Measurements from ENCODE around the gene IFNK.

Gene IFNK

DNA sequence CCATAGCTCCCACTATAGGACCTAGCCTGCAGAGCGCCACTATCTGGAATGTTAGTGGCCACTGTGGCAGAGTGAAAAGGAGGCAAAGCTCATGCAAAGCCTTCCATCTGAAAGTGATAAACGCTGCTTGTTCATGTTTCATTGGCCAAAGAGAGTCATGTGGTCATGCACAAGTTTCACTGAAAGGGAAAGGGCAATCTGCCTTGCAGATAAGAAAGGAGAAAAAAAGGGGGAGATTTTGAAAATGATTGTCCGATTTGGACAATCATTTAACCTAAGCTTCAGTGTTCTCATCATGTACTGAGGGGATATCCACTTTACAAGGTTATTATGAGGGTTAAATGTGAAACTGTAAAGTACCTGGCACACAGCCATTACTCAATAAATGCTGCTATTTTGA, 14.6 kb downstream of the IFNK start:
- DNase-seq (ENCODE audit: low read depth): no peak

DNA sequence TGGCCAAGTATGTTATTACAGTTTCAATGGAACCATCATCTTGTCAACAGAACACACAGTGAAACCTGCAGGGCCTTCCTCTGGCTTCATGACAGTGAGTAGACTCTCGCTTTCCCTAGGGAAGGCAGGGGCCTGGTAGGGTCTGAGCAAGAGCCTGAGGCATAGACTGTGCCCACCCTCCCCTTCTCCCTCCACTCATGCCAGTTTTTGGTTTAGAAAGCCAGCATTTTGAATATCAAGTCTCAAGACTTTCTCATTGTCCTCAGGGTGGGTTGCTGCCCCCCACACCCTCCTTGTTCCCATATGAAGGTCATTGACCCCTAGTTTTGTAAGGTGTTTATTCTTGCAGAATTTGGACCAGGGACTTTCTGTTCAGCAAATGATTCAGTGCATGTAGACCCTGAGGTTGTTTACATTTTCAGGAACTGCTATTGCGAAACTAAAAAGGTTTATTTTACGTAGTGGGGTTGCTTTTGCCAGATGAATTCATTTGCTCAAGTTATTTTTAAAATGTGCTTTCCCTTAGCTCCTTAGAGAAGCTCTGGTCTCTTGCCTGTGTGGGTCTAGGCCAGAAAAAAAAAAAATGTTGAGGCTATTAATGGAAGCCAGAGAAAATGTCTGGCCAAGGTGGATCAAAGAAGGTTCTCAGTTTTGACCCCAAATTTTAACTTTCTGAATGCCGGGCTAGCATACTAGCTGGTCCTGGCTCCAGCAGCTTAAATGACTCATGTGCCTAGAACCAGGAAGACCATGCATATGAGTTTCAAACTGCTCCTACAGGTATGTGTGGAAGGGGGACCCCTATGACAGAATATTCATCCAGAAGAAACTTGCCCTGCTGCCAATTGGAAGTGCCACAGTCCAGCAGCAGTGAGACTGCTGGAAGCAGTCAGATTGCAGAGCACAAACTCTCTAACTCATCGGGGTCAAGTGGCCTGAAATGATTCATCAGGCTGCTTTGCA, 15.7 kb downstream of the IFNK start:
- DNase-seq (ENCODE audit: low read depth): no peak

DNA sequence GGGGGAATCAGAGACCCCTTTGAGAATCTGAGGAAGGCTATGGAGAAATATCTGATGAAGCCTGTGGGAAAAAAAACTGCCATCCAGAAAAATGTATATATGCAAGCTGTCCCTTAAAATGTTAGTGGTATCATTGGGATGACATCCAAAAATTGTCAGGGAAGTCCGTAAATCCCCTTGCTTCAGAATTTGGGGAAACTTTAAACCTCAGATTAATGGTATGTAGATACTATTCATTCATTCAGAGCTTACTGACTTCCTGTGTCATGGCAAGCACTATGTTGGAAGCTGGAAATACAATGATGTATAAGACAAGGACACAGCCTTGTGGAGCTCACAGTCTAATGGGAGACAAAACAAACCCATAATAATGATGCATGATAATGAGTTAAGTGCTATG, 16.4 kb downstream of the IFNK start:
- DNase-seq (ENCODE audit: low read depth): no peak

DNA sequence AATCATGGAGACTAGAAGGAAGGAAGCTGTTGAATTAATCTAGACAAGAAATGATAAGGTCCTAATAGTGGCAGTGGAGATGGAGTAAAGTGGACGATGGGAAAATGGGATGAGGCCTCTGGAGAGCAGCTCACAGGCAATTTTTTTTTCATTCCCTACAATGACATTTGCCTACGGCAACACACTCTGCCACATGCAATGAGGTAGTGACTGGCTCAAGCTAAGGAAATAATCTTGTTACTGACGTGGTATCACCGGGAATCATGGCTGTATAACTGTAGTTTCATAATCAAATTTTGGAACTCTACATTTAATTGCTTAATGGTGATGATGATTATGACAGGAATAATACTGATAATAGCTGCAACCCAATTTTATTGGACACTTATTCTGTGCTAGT, 17.6 kb downstream of the IFNK start:
- no peak for DNase-seq (ENCODE audit: low read depth)

DNA sequence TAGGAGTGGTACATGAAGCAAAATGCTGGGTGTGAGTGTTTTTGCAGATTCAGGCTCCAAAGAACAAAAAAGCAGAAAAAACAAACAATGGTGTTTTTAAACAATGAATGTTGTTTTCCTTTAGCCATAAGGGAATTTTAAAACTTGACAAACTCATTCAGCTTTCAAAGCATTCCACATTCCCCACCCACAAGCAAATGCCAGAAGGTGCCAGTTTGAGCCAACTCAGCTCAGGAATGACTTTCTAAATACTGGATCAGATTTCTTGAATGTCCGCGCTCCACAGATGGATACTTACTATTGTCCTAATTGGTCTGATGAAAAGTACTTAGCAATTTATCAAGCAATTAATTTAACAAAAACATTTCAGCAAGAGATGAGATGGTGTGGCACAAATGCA, 18.4 kb downstream of the IFNK start:
- DNase-seq (ENCODE audit: low read depth): no peak

GRCh38 chr9:27545471-27545870, 21.4 kb downstream of the IFNK start:
- DNase-seq (ENCODE audit: low read depth): no peak

GRCh38 chr9:27548055-27548741, 24.1 kb downstream of the IFNK start:
- no peak for DNase-seq (ENCODE audit: low read depth)

DNA sequence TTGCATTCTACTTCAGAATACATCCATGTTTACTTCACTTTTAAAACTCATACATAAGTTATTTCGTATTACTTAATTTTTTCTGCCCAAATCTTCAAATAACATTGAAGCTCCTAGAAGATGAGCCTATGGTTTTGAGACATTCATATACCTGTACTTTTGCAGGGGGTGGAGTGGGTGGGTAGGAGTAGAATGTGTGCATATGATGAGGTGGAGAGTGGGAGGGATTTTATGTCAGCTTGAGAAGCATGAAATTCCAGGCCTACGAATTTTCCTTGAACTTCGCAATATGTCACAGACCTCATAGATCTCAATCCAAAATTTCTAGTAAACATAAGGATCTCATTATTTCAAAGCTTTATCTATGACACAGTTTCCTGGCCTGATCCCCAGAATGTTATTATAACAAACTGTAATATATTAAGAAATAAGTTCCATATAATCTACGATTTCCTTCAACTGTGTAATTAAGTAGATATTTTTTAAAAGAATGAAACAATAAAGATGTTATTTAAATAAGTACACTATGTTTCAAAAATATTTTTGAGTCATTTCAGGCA, 25.2 kb downstream of the IFNK start:
- no peak for DNase-seq (ENCODE audit: low read depth)

- no peak for DNase-seq (ENCODE audit: low read depth)
Observed at GRCh38 chr9:27554712-27555111, 30.6 kb downstream of the IFNK start.

- DNase-seq (ENCODE audit: low read depth): no peak
Observed at GRCh38 chr9:27556470-27556869, 32.4 kb downstream of the IFNK start.

DNA sequence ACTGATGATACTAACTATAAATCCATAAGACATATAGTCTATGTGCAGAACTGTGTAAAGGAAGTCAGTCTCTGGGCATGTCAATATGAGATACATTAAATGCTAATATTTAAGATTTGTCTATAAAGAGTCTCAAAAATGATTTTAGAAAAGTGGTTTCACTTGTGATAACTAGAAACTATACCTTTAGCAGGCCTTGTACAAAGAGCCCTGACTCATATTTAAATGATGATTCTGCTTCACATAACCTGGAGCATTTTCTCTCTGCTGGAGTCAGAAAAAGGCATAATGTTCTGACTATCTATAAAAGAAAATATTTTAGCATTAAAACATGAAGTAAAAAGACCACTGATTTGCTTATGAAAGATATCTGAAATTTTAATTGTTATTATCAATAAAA, 34.2 kb downstream of the IFNK start:
- DNase-seq (ENCODE audit: low read depth): no peak

DNA sequence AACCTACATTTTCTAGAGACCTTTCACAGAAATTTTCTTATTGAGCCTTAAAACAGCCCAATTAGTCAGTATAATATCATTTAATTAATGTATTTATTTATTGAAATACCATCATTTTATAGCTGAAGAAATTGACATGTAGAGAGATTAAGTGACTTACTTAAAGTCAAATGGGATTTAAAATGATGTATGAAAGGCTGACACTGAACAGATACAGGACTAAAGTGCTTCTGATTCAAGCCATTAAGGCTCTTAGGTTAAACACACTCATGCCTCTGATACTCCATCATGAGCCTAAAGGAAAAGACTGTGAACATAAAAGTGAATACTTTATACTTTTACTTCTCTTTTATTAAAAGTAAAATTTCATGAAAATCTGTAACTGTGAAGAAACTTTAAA, 36.4 kb downstream of the IFNK start:
- no peak for DNase-seq (ENCODE audit: low read depth)

DNA sequence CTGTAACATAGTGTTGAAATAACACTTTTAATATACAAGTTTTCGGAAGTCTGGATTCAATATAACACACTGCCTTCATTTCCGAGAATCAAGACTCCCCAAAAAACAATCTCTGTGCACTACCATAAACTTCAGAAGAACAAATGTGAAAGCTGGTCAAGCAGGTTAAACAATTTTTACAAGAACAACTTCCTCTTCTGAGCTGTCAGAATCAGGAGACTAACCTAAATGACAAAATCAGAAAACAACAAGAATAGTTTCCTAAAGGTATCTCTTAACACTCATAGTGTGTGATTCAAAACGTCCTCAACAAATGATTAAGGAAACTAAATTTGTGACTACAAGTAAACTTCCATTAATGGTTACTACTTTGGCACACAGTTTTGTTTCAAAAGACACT, 37.6 kb downstream of the IFNK start:
- no peak for DNase-seq (ENCODE audit: low read depth)

DNA sequence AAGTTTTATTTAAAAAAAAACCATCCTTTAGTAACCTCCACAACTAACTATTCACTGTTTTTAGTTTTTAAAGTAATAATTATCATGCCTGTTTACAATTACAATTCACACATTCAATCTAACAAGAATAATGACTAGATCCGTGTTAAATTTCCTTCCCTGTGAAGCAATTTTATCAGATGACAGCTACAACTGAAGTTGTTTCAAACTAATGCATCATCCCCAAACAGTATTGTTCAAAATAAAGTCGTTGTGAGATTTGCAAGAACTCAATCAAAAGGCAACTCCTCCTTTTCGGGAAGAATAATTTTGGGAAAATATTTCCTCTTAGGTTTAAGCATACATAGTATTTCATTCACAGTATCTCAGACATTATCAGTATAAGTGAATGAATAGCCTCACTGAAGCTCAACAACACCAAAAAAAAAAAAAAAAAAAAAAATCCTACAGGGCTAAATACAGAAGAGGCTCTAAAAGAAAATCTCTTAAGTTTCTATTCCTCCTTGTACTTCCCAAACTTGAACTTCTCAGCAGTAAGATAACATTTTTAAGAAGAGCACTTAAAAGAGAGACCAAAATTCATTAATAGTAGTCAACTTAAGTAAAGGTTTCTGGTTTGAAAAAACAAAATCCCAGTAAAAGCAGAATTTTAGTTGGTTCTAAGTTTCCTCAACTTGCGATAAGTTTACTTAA, 39.8 kb downstream of the IFNK start:
- DNase-seq (ENCODE audit: low read depth): no peak

DNA sequence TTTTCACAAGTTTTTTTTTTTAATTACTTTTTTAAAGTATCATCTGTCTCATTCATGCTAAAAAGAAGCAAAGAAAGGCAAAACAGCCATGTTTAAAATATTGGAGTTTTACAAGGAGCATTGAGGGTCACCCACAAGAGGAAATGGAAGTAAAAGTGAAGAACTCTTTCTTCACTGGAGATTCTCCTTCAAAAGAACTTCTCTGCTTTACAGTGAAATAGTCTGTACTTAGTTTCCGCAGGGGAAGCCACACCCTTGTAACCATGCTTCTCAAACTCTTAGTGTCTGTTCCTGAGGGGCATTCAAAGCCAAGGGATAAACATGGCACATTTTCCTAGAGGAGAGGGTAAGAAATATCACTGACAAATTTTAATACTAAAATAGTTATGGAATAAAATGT, 40.6 kb downstream of the IFNK start:
- DNase-seq (ENCODE audit: low read depth): no peak

- DNase-seq (ENCODE audit: low read depth): no peak
Observed at GRCh38 chr9:27565696-27566095, 41.6 kb downstream of the IFNK start.

DNA sequence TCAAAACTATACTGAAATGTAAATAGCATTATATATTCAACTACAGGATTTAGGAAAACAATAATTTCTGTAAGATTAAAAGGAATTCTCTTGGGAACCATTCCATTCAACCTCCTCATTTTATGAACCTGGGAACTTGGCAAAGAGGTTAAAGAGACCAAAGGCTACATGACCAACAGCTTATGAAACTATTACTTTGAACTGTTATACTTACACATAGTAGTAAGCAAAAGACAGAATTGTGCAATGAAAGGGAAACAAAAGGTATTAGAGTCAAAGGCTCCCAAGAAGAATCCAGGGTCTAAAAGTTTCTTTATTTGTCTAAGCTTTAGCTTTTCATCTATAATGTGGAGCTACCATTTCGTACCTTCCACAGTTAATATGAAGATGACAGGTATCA, 42.0 kb downstream of the IFNK start:
- no peak for DNase-seq (ENCODE audit: low read depth)

DNA sequence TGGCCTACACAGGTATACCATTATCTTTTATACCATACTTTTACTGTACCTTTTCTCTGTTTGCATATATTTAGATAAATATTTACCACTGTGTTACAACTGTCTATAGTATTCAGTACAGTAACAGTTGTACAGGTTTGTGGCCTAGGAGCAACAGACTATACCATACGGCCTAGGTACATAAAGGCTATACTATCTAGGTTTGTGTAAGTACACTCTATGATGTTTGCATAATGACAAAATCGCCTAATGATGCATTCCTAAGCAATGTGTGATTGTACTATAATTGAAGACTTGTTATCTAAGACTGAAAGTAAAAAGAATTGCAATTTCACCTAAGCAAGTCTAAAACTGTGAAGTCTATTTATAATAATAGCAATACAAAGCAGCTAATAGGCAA, 45.3 kb downstream of the IFNK start:
- no peak for DNase-seq (ENCODE audit: low read depth)

- DNase-seq (ENCODE audit: low read depth): no peak
Observed at GRCh38 chr9:27571011-27571410, 46.9 kb downstream of the IFNK start.

DNA sequence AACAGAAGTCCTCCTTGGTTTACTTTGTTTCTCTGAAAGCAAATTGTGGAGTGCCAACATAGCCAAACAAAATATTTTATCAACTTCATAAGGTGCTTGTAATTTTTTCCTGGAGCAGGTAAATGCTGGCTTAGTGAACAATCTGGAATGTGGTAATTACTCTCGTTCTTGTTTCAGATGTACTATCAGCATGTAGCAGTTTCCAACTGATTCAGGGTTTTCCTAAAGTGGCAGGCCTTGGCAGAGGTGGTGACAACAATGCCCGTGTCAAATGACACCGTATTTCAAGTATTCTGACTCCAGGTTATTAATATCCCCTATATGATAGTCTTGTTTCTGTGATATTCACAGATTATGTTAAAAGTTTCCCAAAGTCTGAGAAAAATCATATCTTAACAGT, 48.0 kb downstream of the IFNK start:
- DNase-seq (ENCODE audit: low read depth): no peak

DNA sequence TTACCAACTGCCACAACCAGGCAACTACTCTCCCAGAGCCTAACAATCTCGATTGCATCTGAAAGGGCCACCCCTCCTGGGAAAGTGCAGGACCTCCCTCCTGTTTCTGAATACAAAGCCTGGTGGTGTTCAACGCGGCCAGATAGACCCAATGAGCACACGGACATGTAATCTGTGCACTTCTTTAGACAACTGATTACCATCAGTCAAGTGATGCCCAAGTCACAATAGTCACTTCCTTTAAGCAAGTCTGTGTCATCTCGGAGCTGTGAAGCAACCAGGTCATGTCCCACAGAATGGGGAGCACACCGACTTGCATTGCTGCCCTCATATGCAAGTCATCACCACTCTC, 48.5 kb downstream of the IFNK start:
- no peak for DNase-seq (ENCODE audit: low read depth)

- no peak for DNase-seq (ENCODE audit: low read depth)
Observed at GRCh38 chr9:27572918-27573633, 49.0 kb downstream of the IFNK start, which contains the start of gene C9orf72. C9orf72 (minus strand) TSS chr9:27573481; CDS start chr9:27567120, 6,361 bp downstream.

Data from CMK (cell line).